Progenitor cell of endocrine pancreas (in vitro differentiated cells): Measurements from ENCODE around the gene PARL. TPM values are rescaled to one million over a fixed set of nuclear protein-coding genes. Genes with fewer than 3 reads are reported as not detected.

Experiments
- DNase-seq: peaks from one replicate; pipeline ENCODE4 v3.0.0; 2021; ENCODE audit warnings: low spot score; ENCODE audit not compliant: unreplicated experiment
- H3K27ac Mint-ChIP-seq: 2 replicates; pipeline ENCODE4 v1.8.0; 2021; ENCODE audit warnings: mild to moderate bottlenecking, moderate library complexity, mixed read lengths
- H3K27me3 Mint-ChIP-seq: 2 replicates; pipeline ENCODE4 v1.8.0; 2021; ENCODE audit warnings: mixed read lengths
- H3K36me3 Mint-ChIP-seq: 2 replicates; pipeline ENCODE4 v1.8.0; 2022; ENCODE audit warnings: mixed read lengths; ENCODE audit not compliant: insufficient read depth
- H3K4me1 Mint-ChIP-seq: 2 replicates; pipeline ENCODE4 v1.8.0; 2021; ENCODE audit warnings: low read depth, mixed read lengths
- H3K4me3 Mint-ChIP-seq: 2 replicates; pipeline ENCODE4 v1.8.0; 2021; ENCODE audit warnings: low read depth, mild to moderate bottlenecking, moderate library complexity, mixed read lengths
- H3K9me3 Mint-ChIP-seq: 2 replicates; pipeline ENCODE4 v1.8.0; 2021; ENCODE audit warnings: low read depth, mixed read lengths
- CTCF ChIP-seq: fragments of 200-600 bp; sonication (generic); IDR thresholded peaks from one replicate; pipeline ENCODE4 v1.5.0; 2021; ENCODE audit warnings: antibody characterized with exemption, mild to moderate bottlenecking; ENCODE audit not compliant: unreplicated experiment
- total RNA-seq: library from RNA; stranded (reverse); gene quantifications from 2 replicates; pipeline ENCODE4 v1.2.1, GENCODE V29; 2021

Gene PARL
- total RNA-seq, 1 donor from 2014 or later: 54.8 TPM

GRCh38 chr3:183862610-183863009 lies 22.1 kb downstream of the PARL start:
- H3K27ac Mint-ChIP-seq: no peak overlapping the region
- no peaks in the 10 kb centered on the region for H3K27me3 Mint-ChIP-seq
- no peak for DNase-seq
- TF ChIP-seq CTCF: no peak
- H3K9me3 Mint-ChIP-seq: no peaks in the 10 kb centered on the region
- peaks cover 26% of the 10 kb centered on the region for H3K36me3 Mint-ChIP-seq
- H3K4me1 Mint-ChIP-seq: no peaks in the 10 kb centered on the region
- no peak overlapping the region for H3K4me3 Mint-ChIP-seq

DNA sequence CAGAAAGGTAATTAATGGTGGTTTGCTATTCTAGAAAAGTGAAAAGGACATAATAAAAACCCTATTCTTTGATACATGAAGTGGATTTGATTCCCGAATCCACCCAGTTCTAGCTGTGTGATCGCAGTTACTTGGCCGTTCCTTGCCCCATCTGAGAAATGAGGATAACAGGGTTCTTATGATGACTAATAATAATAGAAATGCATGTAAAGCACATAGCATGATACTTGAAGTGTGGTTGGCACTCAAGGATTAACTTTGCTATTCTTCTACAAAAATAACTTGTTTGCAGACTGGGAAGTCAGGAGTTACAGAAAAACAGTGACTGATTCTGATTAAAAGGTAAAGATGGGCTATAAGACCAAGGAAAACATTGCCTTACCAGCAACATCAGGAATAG lies 26.8 kb downstream of the PARL start:
- H3K36me3 Mint-ChIP-seq: peaks cover 31% of the 10 kb centered on the region

DNA sequence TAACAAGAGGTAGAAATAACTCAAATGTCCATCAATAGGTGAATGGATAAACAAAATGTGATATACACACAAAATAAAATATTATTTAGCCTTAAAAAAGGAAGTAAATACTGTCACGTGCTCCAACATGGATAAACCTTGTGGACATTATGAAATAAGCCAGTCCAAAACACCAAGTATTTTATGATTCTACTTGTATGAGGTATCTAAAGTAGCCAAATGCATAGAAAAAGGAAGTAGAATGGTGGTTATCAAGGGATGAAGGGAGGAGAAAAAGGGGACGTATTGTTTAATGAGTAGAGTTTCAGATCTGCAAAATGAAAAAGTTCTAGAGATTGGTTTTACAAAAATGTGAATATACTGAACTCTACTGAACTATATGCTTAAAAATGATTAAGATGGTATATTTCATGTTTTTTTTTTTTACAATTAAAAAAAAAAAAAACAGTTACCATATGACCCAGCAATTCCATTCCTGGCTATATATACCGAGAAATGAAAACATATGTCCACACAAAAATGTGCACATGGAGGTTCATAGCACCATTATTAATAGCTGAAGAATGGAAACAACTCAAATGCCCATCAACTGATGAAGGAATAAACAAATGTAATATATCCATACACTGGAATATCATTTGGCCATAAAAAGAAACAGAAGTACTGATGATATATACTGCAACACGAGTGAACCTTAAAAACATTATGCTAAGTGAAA lies 30.2 kb downstream of the PARL start:
- no peak for DNase-seq
- TF ChIP-seq CTCF: no peak
- H3K4me1 Mint-ChIP-seq: no peaks in the 10 kb centered on the region
- no peaks in the 10 kb centered on the region for H3K27me3 Mint-ChIP-seq
- H3K4me3 Mint-ChIP-seq: no peak overlapping the region
- H3K27ac Mint-ChIP-seq: no peak overlapping the region
- H3K9me3 Mint-ChIP-seq: no peaks in the 10 kb centered on the region
- peaks cover 30% of the 10 kb centered on the region for H3K36me3 Mint-ChIP-seq

More for the DNA sequence above, 26.8 kb downstream of the PARL start:
- TF ChIP-seq CTCF: no peak
- H3K4me3 Mint-ChIP-seq: no peak overlapping the region
- no peaks in the 10 kb centered on the region for H3K27me3 Mint-ChIP-seq
- no peak overlapping the region for H3K27ac Mint-ChIP-seq
- DNase-seq: no peak
- H3K4me1 Mint-ChIP-seq: no peaks in the 10 kb centered on the region
- no peaks in the 10 kb centered on the region for H3K9me3 Mint-ChIP-seq

DNA sequence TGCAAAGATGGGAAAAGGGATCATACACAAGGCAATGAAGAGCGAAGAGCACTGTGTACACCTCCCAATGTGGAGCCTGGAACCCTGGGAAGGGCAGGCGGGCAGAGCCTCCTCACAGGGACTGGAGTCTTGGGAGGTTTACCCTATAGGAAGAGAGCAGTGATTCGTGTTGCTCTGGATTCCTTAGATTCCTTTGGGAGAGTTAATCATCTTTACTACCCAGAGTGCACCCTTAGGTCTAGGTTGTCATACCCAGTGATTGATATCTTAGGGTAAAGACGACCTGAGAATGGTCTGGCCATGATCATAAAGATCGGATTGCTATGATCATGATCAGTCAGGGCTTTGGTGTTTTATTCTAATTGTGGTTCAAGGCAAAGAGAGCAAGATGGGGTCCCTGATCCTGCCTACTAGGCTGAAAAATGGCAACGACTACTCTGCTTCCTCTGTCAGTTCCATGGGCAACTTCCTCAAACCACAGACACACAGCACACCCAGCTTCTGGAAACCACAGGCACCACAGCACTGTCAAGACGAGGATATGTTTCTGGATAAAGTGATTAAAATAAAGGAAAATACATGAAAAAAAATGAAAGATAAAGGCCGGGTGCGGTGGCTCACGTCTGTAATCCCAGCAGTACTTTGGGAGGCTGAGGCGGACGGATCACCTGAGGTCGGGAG lies 38.9 kb downstream of the PARL start:
- no peaks in the 10 kb centered on the region for H3K9me3 Mint-ChIP-seq
- no peaks in the 10 kb centered on the region for H3K27me3 Mint-ChIP-seq
- no peak for TF ChIP-seq CTCF
- H3K4me1 Mint-ChIP-seq: peaks cover 2% of the 10 kb centered on the region
- no peak overlapping the region for H3K4me3 Mint-ChIP-seq
- no peak overlapping the region for H3K27ac Mint-ChIP-seq
- H3K36me3 Mint-ChIP-seq: peaks cover 28% of the 10 kb centered on the region
- no peak for DNase-seq

- Mint-ChIP-seq H3K27me3 (no peaks in the 10 kb centered on the region), H3K27ac (peak overlapping the region; percentile 27)
These were observed 39.6 kb downstream of the PARL start for GRCh38 chr3:183845090-183845489.

More at GRCh38 chr3:183845090-183845489, 39.6 kb downstream of the PARL start:
- Mint-ChIP-seq H3K4me3 (no peak overlapping the region), H3K9me3 (no peaks in the 10 kb centered on the region), H3K36me3 (peaks cover 25% of the 10 kb centered on the region), H3K4me1 (peaks cover 2% of the 10 kb centered on the region)
- no peak for TF ChIP-seq CTCF
- no peak for DNase-seq
